ENCODE results near the gene RPRD1B.

GRCh38 chr20:38117205-38117604 is 83.7 kb downstream of the RPRD1B start:
- TF ChIP-seq, protein P1, sequence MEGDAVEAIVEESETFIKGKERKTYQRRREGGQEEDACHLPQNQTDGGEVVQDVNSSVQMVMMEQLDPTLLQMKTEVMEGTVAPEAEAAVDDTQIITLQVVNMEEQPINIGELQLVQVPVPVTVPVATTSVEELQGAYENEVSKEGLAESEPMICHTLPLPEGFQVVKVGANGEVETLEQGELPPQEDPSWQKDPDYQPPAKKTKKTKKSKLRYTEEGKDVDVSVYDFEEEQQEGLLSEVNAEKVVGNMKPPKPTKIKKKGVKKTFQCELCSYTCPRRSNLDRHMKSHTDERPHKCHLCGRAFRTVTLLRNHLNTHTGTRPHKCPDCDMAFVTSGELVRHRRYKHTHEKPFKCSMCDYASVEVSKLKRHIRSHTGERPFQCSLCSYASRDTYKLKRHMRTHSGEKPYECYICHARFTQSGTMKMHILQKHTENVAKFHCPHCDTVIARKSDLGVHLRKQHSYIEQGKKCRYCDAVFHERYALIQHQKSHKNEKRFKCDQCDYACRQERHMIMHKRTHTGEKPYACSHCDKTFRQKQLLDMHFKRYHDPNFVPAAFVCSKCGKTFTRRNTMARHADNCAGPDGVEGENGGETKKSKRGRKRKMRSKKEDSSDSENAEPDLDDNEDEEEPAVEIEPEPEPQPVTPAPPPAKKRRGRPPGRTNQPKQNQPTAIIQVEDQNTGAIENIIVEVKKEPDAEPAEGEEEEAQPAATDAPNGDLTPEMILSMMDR (conservative IDR thresholded peaks at IDR 0.05; ENCODE audit: low read depth, low read length): no peak
- TF ChIP-seq EZH2 (IDR thresholded peaks at IDR 0.05; ENCODE audit: low read length, unreplicated experiment) (no peak), EZH2phosphoT487 (IDR thresholded peaks at IDR 0.05; ENCODE audit: borderline replicate concordance, low read length) (no peak)
